Spleen (tissue), 11 donors: ENCODE measurements around the gene EXOC4. TPM values are rescaled to one million over a fixed set of nuclear protein-coding genes. Genes with fewer than 3 reads are reported as not detected.

Experiments
- DNase-seq: peaks from one replicate; pipeline ENCODE4 v3.0.0-alpha.2; 2020
- H3K27ac ChIP-seq, 8 donors: fragments of 200-600 bp; sonication (generic) in 7 of 8; 1 replicate in 4 of 8; 2 replicates in 4 of 8; pipeline versions ENCODE4 v1.5.0 to v1.8.0; 2016 to 2021; ENCODE audit warnings: inconsistent platforms in 4 of 8, mild to moderate bottlenecking in 4 of 8, moderate library complexity in 1 of 8
- H3K27me3 ChIP-seq, 7 donors: fragments of 200-600 bp; sonication (generic) in 6 of 7; replicated peaks in 1 of 7; 1 replicate in 4 of 7; 2 replicates in 3 of 7; pipeline versions ENCODE4 v1.5.0 to v1.8.0; 2016 to 2021; ENCODE audit warnings: inconsistent platforms in 3 of 7, mild to moderate bottlenecking in 1 of 7
- H3K36me3 ChIP-seq, 6 donors: fragments of 200-600 bp; sonication (generic) in 5 of 6; 1 replicate in 4 of 6; 2 replicates in 2 of 6; pipeline versions ENCODE4 v1.5.0 to v1.8.0; 2016 to 2021; ENCODE audit warnings: inconsistent platforms in 2 of 6
- H3K4me1 ChIP-seq, 6 donors: fragments of 200-600 bp; sonication (generic) in 5 of 6; 1 replicate in 3 of 6; 2 replicates in 3 of 6; pipeline versions ENCODE4 v1.5.0 to v1.8.0; 2016 to 2021; ENCODE audit warnings: inconsistent platforms in 3 of 6
- H3K4me3 ChIP-seq, 8 donors: fragments of 200-600 bp; sonication (generic) in 7 of 8; 1 replicate in 4 of 8; 2 replicates in 4 of 8; pipeline versions ENCODE4 v1.5.0 to v1.8.0; 2016 to 2021; ENCODE audit warnings: inconsistent platforms in 4 of 8, mild to moderate bottlenecking in 4 of 8, moderate library complexity in 2 of 8
- H3K9me3 ChIP-seq, 8 donors: fragments of 200-600 bp; sonication (generic) in 7 of 8; 1 replicate in 4 of 8; 2 replicates in 4 of 8; pipeline versions ENCODE4 v1.5.0 to v1.8.0; 2016 to 2021; ENCODE audit warnings: inconsistent platforms in 4 of 8
- POLR2A ChIP-seq, 3 donors: fragments of 450-650 bp; IDR thresholded peaks; one replicate each; pipeline ENCODE4 v1.5.1; 2017; ENCODE audit warnings: antibody characterized with exemption in 3 of 3, mild to moderate bottlenecking in 1 of 3
- POLR2AphosphoS5 ChIP-seq, 3 donors: sonication (generic); formaldehyde crosslinking; IDR thresholded peaks; one replicate each; pipeline ENCODE4 v1.5.1; 2017; ENCODE audit warnings: antibody characterized with exemption in 3 of 3
- WGBS, 5 donors: extraction: QIAGEN DNeasy Blood & Tissue Kit in 3 of 5; methylation state at CpG; one replicate each; pipeline versions ENCODE4 v1.1.5 to v1.1.7; 2013 to 2018; 5-methylcytosine and 5-hydroxymethylcytosine counted together
- intact Hi-C: fragments of 100-400 bp; cut with DNase I; formaldehyde crosslinking; loops from one replicate; pipeline ENCODE4 v1.15.0; 2023; ENCODE audit warnings: low total_unique reads
- polyA plus RNA-seq, 3 donors: library from polyadenylated mRNA; stranded (reverse); fragments of 200-250 nt; gene quantifications; one replicate each; pipeline ENCODE4 v1.2.1, GENCODE V29; 2013
- total RNA-seq, 7 donors: library from RNA; depleted of rRNA in 3 of 7; stranded (reverse); fragments of >200 nt in 3 of 7; fragmentation: NEBNext Ultra II Directional in 4 of 7; extraction: Animal tissue kit (Norgen Biotek cat#: 25700) in 4 of 7; gene quantifications; one replicate each; pipeline versions ENCODE4 v1.1.0 to v1.2.1, GENCODE V29; 2016 to 2021
- TF ChIP-seq, protein P1 (sequence below), 11 experiments: fragments of 200-600 bp in 7 of 11; fragments of 450-650 bp in 4 of 11; sonication (generic) in 4 of 11; IDR thresholded peaks in 8 of 11; conservative IDR thresholded peaks in 3 of 11; 1 replicate in 7 of 11; 2 replicates in 4 of 11; pipeline versions ENCODE4 v1.4.0 to v1.8.0; 2016 to 2021; ENCODE audit warnings: antibody characterized with exemption in 11 of 11, inconsistent platforms in 4 of 11, mild to moderate bottlenecking in 1 of 11
- donor health status: healthy with polysubstance abuse.
- donor health status: DM: no; HTN: no; CAD: no; lungs with moderate emphysema.
- donor health status: DM: no; HTN: no; CAD: no.
- donor health status: Bipolar disorder and iron deficiency.
- donor health status: healthy.
- donor health status: DM: no; HTN: no; CAD: no.
- donor health status: DM: yes; HTN: yes; CAD: no.

Gene EXOC4
- total and polyA plus RNA-seq, 10 donors, result 14.1 to 138 (median 102) TPM

GRCh38 chr7:133782470-133782869, 529.6 kb downstream of the EXOC4 start:
- WGBS, 5 donors, result 94 to 98% (median 96%) methylated on average over 5 of the region's 5 CpGs
- peaks cover 0 to 15% (median 0%) of the 10 kb centered on the region in 6 donors for H3K36me3 ChIP-seq
- TF ChIP-seq POLR2AphosphoS5 (IDR thresholded peaks at IDR 0.05), result no peak
- TF ChIP-seq, protein P1, sequence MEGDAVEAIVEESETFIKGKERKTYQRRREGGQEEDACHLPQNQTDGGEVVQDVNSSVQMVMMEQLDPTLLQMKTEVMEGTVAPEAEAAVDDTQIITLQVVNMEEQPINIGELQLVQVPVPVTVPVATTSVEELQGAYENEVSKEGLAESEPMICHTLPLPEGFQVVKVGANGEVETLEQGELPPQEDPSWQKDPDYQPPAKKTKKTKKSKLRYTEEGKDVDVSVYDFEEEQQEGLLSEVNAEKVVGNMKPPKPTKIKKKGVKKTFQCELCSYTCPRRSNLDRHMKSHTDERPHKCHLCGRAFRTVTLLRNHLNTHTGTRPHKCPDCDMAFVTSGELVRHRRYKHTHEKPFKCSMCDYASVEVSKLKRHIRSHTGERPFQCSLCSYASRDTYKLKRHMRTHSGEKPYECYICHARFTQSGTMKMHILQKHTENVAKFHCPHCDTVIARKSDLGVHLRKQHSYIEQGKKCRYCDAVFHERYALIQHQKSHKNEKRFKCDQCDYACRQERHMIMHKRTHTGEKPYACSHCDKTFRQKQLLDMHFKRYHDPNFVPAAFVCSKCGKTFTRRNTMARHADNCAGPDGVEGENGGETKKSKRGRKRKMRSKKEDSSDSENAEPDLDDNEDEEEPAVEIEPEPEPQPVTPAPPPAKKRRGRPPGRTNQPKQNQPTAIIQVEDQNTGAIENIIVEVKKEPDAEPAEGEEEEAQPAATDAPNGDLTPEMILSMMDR (IDR thresholded peaks at IDR 0.05 in 8 of 11, conservative IDR thresholded peaks at IDR 0.05 in 3 of 11), result no peak
- no peak for TF ChIP-seq POLR2A (IDR thresholded peaks at IDR 0.05)
- no peak overlapping the region for H3K4me3 ChIP-seq
- H3K27me3 ChIP-seq, result no peaks in the 10 kb centered on the region
- intact Hi-C loops, result no loop called here
- H3K27ac ChIP-seq, result no peak overlapping the region
- peaks cover 0 to 9% (median 0%) of the 10 kb centered on the region in 8 donors for H3K9me3 ChIP-seq
- no peaks in the 10 kb centered on the region for H3K4me1 ChIP-seq
- DNase-seq, result no peak

DNA sequence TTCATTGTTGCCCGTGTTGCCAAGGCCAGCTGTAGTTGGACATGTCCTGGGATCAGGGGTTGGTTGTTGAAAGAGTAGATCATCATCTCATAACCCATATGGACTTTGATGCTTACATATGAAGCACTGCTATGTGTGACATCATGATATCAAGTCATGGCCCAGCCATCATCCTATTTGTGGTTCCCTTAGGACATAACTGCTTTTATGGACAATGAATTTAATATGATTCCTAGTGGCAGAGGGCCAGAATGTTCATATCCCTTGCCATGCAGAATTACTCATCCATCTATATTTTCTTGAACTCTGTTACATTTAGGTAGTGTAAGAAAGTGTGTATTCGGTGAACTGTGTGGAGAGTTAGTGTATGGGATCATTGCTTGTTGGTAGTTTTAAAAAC, 530.4 kb downstream of the EXOC4 start:
- DNase-seq, result no peak
- H3K27me3 ChIP-seq, result no peaks in the 10 kb centered on the region
- no peak overlapping the region for H3K4me3 ChIP-seq
- intact Hi-C loops, result no loop called here
- no peak overlapping the region for H3K27ac ChIP-seq
- no peak for TF ChIP-seq POLR2AphosphoS5 (IDR thresholded peaks at IDR 0.05)
- TF ChIP-seq, protein P1 (IDR thresholded peaks at IDR 0.05 in 8 of 11, conservative IDR thresholded peaks at IDR 0.05 in 3 of 11), result no peak
- no peak for TF ChIP-seq POLR2A (IDR thresholded peaks at IDR 0.05)
- peaks cover 0 to 9% (median 0%) of the 10 kb centered on the region in 8 donors for H3K9me3 ChIP-seq
- H3K4me1 ChIP-seq, result no peaks in the 10 kb centered on the region
- 84 to 99% (median 95%) methylated on average over 2 of the region's 2 CpGs for WGBS, 5 donors
- peaks cover 0 to 7% (median 0%) of the 10 kb centered on the region in 6 donors for H3K36me3 ChIP-seq

DNA sequence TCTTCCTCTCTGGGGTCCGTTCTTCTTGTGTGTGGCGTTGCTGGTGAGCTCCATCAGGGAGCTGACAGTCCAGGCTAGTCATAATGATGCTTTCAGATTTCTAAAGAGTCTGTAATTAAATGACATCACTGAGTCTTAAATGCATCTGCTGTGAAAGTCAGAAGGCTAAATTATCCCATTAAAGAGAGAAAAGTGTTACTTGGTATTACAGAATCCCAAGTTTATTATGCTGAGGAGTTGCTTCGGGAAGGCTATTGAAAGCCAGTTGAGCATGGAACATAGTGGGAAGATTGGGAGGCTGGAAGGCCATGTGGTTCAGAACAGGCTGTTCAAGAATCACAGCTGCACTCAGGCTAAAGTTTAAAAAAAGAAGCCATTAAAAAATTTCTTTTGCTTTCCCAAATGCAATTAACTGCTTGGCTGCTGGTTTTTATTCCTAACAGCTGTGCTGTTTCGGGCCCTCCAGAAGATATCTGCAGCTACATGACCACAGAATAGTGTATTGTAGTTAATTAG, 531.7 kb downstream of the EXOC4 start:
- TF ChIP-seq, protein P1 (IDR thresholded peaks at IDR 0.05 in 8 of 11, conservative IDR thresholded peaks at IDR 0.05 in 3 of 11), result no peak
- TF ChIP-seq POLR2A (IDR thresholded peaks at IDR 0.05) (no peak), POLR2AphosphoS5 (IDR thresholded peaks at IDR 0.05) (no peak)
- intact Hi-C loops, result no loop called here
- H3K27me3 ChIP-seq, result no peaks in the 10 kb centered on the region
- no peak overlapping the region for H3K27ac ChIP-seq
- H3K36me3 ChIP-seq, result no peaks in the 10 kb centered on the region
- no peak overlapping the region for H3K4me3 ChIP-seq
- H3K4me1 ChIP-seq, result no peaks in the 10 kb centered on the region
- DNase-seq, result no peak
- 88 to 91% (median 89%) methylated on average over 4 of the region's 4 CpGs for WGBS, 5 donors
- peaks cover 0 to 1% (median 0%) of the 10 kb centered on the region in 8 donors for H3K9me3 ChIP-seq

DNA sequence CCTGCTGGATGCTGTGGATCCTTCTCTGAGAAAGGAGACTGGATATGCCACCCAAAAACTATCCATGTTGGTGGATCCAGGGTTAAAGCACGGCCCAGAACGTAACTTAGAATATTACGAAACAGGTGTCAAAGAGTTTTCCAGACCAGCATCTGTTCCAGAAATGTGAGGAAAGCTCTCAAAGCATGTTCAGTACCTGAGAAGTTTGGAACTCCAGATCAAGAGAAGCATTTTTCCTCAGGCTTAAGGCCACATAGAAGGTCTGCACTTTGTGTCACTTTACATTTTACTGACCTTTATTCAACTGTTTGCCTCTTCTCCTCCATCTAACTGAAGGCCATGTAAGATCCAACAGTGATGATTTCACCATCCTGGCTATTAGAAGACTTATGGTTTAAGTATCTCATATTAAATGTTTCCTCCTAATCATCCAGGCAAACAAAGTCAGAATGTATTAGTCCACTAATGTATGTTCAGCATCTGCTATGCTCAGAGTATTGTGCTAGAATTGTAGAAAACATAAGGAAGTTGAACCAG, 533.6 kb downstream of the EXOC4 start:
- no peak for TF ChIP-seq POLR2AphosphoS5 (IDR thresholded peaks at IDR 0.05)
- no peak overlapping the region for H3K4me3 ChIP-seq
- H3K9me3 ChIP-seq, result no peaks in the 10 kb centered on the region
- no peak overlapping the region for H3K27ac ChIP-seq
- no peaks in the 10 kb centered on the region for H3K36me3 ChIP-seq
- DNase-seq, result no peak
- H3K4me1 ChIP-seq, result no peaks in the 10 kb centered on the region
- intact Hi-C loops, result no loop called here
- no peaks in the 10 kb centered on the region for H3K27me3 ChIP-seq
- 53 to 65% (median 60%) methylated on average over 3 of the region's 3 CpGs for WGBS, 5 donors
